A673 (cell line): Measurements from ENCODE around the gene DPYD. TPM values are rescaled to one million over a fixed set of nuclear protein-coding genes. Genes with fewer than 3 reads are reported as not detected.

Experiments
- BruUV-seq: library from RNA; stranded (reverse); fragments of 400-500 nt; replicated peaks from 2 replicates; lab custom pipeline; 2021; lab: Mats Ljungman, UMichigan
- CTCF ChIA-PET: fragments of 300-600 bp; sonication (Branson Sonifier 250); formaldehyde crosslinking; loops from one replicate; lab custom pipeline; 2022; ENCODE audit warnings: antibody characterized with exemption; lab: Charles Lee
- POLR2A ChIA-PET: fragments of 300-600 bp; sonication (Branson Sonifier 250); formaldehyde crosslinking; loops from one replicate; lab custom pipeline; 2022; ENCODE audit warnings: antibody characterized with exemption; ENCODE audit not compliant: low non-redundant PET; lab: Charles Lee
- DNase-seq: peaks from one replicate; pipeline ENCODE4 v3.0.0-alpha.2; 2015; ENCODE audit warnings: low spot score
- H3K27ac ChIP-seq: fragments of 200-600 bp; sonication (generic); 2 replicates; pipeline ENCODE4 v1.5.1; 2016; ENCODE audit warnings: mixed run types, low read depth, mild to moderate bottlenecking, mixed read lengths, antibody characterized with exemption, low read length; ENCODE audit not compliant: poor library complexity, severe bottlenecking
- H3K27me3 ChIP-seq: fragments of 200-600 bp; sonication (generic); replicated peaks from 2 replicates; pipeline ENCODE4 v1.6.1; 2017; ENCODE audit warnings: mixed run types, low read depth, mild to moderate bottlenecking, mixed read lengths, antibody characterized with exemption, low read length; ENCODE audit not compliant: insufficient read depth, poor library complexity
- H3K36me3 ChIP-seq: fragments of 200-600 bp; sonication (generic); 2 replicates; pipeline ENCODE4 v1.6.1; 2016; ENCODE audit warnings: mixed run types, mild to moderate bottlenecking, mixed read lengths, antibody characterized with exemption, low read length; ENCODE audit not compliant: insufficient read depth, poor library complexity, severe bottlenecking
- H3K4me1 ChIP-seq: fragments of 200-600 bp; sonication (generic); 2 replicates; pipeline ENCODE4 v1.6.1; 2017; ENCODE audit warnings: mixed run types, mild to moderate bottlenecking, mixed read lengths, antibody characterized with exemption, low read length; ENCODE audit not compliant: insufficient read depth, poor library complexity, severe bottlenecking
- H3K4me3 ChIP-seq: fragments of 200-600 bp; sonication (generic); 2 replicates; pipeline ENCODE4 v1.5.1; 2016; ENCODE audit warnings: low read depth, mixed run types, mild to moderate bottlenecking, mixed read lengths, low read length; ENCODE audit not compliant: poor library complexity, severe bottlenecking
- H3K9me3 ChIP-seq: fragments of 200-600 bp; sonication (generic); 2 replicates; pipeline ENCODE4 v1.6.1; 2016; ENCODE audit warnings: mixed run types, low read depth, mild to moderate bottlenecking, mixed read lengths, antibody characterized with exemption, low read length; ENCODE audit not compliant: poor library complexity, severe bottlenecking
- EZH2 ChIP-seq: fragments of 200-600 bp; sonication (generic); IDR thresholded peaks from 2 replicates; pipeline ENCODE4 v1.6.1; 2017; ENCODE audit warnings: borderline replicate concordance, low read depth, mild to moderate bottlenecking, mixed read lengths, antibody characterized with exemption, low read length; ENCODE audit not compliant: poor library complexity, severe bottlenecking
- intact Hi-C: fragments of 100-400 bp; cut with micrococcal nuclease; formaldehyde crosslinking; loops from one replicate; pipeline ENCODE4 v1.10.0; 2022; ENCODE audit not compliant: unreplicated experiment
- total RNA-seq: library from RNA; stranded (reverse); gene quantifications from 2 replicates; pipeline ENCODE4 v1.2.3, GENCODE V29; 2021
- TF ChIP-seq, protein P1 (sequence below): fragments of 300-800, 200-600 bp; sonication (generic); conservative IDR thresholded peaks from 2 replicates; pipeline ENCODE4 v1.5.1; 2017; ENCODE audit warnings: low read depth, mild to moderate bottlenecking, antibody characterized with exemption, low read length, moderate library complexity, mixed read lengths

DPYD gene
- total RNA-seq, 1 experiment from 2014 or later = 13.4 TPM

- Histone ChIP-seq H3K4me1 (no peaks in the 10 kb centered on the region), H3K4me3 (no peak overlapping the region), H3K27me3 (no peaks in the 10 kb centered on the region), H3K36me3 (no peaks in the 10 kb centered on the region), H3K9me3 (no peaks in the 10 kb centered on the region), H3K27ac (no peak overlapping the region)
- ChIA-PET CTCF (no interaction called here), POLR2A (no interaction called here)
- no peak for DNase-seq
- BruUV-seq = no TSS peak
- intact Hi-C loops = no loop called here
- TF ChIP-seq, protein P1, sequence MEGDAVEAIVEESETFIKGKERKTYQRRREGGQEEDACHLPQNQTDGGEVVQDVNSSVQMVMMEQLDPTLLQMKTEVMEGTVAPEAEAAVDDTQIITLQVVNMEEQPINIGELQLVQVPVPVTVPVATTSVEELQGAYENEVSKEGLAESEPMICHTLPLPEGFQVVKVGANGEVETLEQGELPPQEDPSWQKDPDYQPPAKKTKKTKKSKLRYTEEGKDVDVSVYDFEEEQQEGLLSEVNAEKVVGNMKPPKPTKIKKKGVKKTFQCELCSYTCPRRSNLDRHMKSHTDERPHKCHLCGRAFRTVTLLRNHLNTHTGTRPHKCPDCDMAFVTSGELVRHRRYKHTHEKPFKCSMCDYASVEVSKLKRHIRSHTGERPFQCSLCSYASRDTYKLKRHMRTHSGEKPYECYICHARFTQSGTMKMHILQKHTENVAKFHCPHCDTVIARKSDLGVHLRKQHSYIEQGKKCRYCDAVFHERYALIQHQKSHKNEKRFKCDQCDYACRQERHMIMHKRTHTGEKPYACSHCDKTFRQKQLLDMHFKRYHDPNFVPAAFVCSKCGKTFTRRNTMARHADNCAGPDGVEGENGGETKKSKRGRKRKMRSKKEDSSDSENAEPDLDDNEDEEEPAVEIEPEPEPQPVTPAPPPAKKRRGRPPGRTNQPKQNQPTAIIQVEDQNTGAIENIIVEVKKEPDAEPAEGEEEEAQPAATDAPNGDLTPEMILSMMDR = no peak
- no peak for TF ChIP-seq EZH2
Observed at GRCh38 chr1:97499667-97500066, 421.2 kb downstream of the DPYD start.

- Histone ChIP-seq H3K36me3 (no peaks in the 10 kb centered on the region), H3K9me3 (no peaks in the 10 kb centered on the region), H3K27me3 (no peaks in the 10 kb centered on the region), H3K4me1 (no peaks in the 10 kb centered on the region), H3K4me3 (no peak overlapping the region), H3K27ac (no peak overlapping the region)
- ChIA-PET CTCF (no interaction called here), POLR2A (no interaction called here)
- TF ChIP-seq, protein P1 = no peak
- no peak for TF ChIP-seq EZH2
- intact Hi-C loops = no loop called here
- BruUV-seq = no TSS peak
- peak; percentile 26 for DNase-seq
Observed at GRCh38 chr1:97489834-97490233, 431.0 kb downstream of the DPYD start.

DNA sequence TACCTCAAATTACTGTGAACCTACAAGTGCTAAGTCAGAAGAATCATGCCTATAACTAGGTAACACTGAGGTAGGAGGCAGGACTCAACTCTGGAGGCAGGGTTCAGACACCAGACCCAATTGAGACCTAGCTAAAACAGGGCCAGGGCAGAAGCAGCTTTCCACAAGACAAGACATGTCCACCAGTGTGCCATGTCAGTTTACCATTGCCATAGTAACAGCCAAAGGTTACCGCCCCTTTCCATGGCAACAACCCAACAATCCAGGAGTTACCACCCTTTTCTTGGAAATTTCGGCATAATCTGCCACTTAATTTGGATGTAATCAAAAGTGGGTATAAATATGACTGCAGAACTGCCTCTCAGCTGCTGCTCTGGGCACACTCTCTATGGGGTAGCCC lies 432.3 kb downstream of the DPYD start:
- H3K4me3 ChIP-seq = no peak overlapping the region
- no peaks in the 10 kb centered on the region for H3K4me1 ChIP-seq
- no peaks in the 10 kb centered on the region for H3K36me3 ChIP-seq
- H3K27ac ChIP-seq = no peak overlapping the region
- no peak for DNase-seq
- ChIA-PET POLR2A (no interaction called here), CTCF (no interaction called here)
- TF ChIP-seq, protein P1 = no peak
- no peak for TF ChIP-seq EZH2
- H3K9me3 ChIP-seq = no peaks in the 10 kb centered on the region
- no TSS peak for BruUV-seq
- H3K27me3 ChIP-seq = no peaks in the 10 kb centered on the region
- intact Hi-C loops = no loop called here
